HEK293T (cell line): ENCODE measurements around the gene DIAPH3.
A peak's percentile ranks its signal among the peaks of the same experiment; 100 is the strongest.
"Not testable (repeated sequence)": the region's sequence is repeated elsewhere in the genome, so short reads cannot be mapped to it uniquely, and the experiment has no call there.

Experiments
- CTCF ChIA-PET: fragments of 350-600 bp; formaldehyde crosslinking; extraction: SDS; loops from one replicate; lab custom pipeline; 2021; ENCODE audit warnings: antibody characterized with exemption, inconsistent platforms; lab: Yijun Ruan, JAX
- POLR2A ChIA-PET: fragments of 350-600 bp; formaldehyde crosslinking; extraction: SDS; loops from one replicate; lab custom pipeline; 2020; ENCODE audit warnings: antibody characterized with exemption, inconsistent platforms; lab: Yijun Ruan, JAX
- DNase-seq: peaks from one replicate; pipeline ENCODE4 v3.0.0; 2012; ENCODE audit warnings: mixed read lengths; ENCODE audit errors: extremely low spot score
- ARNT ChIP-seq: fragments of 450-650 bp; IDR thresholded peaks from 2 replicates; pipeline ENCODE4 v1.6.1; 2017; ENCODE audit warnings: mild to moderate bottlenecking
- BHLHE40 ChIP-seq: fragments of 450-650 bp; IDR thresholded peaks from 2 replicates; pipeline ENCODE4 v1.6.1; 2016; ENCODE audit warnings: mild to moderate bottlenecking, moderate library complexity, borderline replicate concordance
- CTBP1 ChIP-seq: fragments of 450-650 bp; IDR thresholded peaks from 2 replicates; pipeline ENCODE4 v1.6.1; 2016; ENCODE audit warnings: borderline replicate concordance
- ELF4 ChIP-seq: fragments of 450-650 bp; IDR thresholded peaks from 2 replicates; pipeline ENCODE4 v1.6.1; 2017; ENCODE audit warnings: antibody characterized with exemption
- FOXA1 ChIP-seq: fragments of 450-650 bp; IDR thresholded peaks from 2 replicates; pipeline ENCODE4 v1.6.1; 2016; ENCODE audit warnings: mild to moderate bottlenecking
- FOXK2 ChIP-seq: fragments of 450-650 bp; IDR thresholded peaks from 2 replicates; pipeline ENCODE4 v1.6.1; 2016; ENCODE audit warnings: mild to moderate bottlenecking
- FOXM1 ChIP-seq: fragments of 450-650 bp; IDR thresholded peaks from 2 replicates; pipeline ENCODE4 v1.6.1; 2017; ENCODE audit warnings: mild to moderate bottlenecking, borderline replicate concordance
- HDGF ChIP-seq: fragments of 450-650 bp; IDR thresholded peaks from 2 replicates; pipeline ENCODE4 v1.6.1; 2017; ENCODE audit warnings: antibody characterized with exemption, borderline replicate concordance
- L3MBTL2 ChIP-seq: fragments of 450-650 bp; conservative IDR thresholded peaks from 2 replicates; pipeline ENCODE4 v1.6.1; 2016; ENCODE audit warnings: mild to moderate bottlenecking
- LEF1 ChIP-seq: fragments of 450-650 bp; IDR thresholded peaks from 2 replicates; pipeline ENCODE4 v1.6.1; 2017; ENCODE audit warnings: mild to moderate bottlenecking, borderline replicate concordance
- NFRKB ChIP-seq: fragments of 450-650 bp; IDR thresholded peaks from 2 replicates; pipeline ENCODE4 v1.6.1; 2016; ENCODE audit warnings: mild to moderate bottlenecking, moderate library complexity
- PKNOX1 ChIP-seq: fragments of 450-650 bp; IDR thresholded peaks from 2 replicates; pipeline ENCODE4 v1.6.1; 2016
- SP1 ChIP-seq: fragments of 450-650 bp; IDR thresholded peaks from 2 replicates; pipeline ENCODE4 v1.6.1; 2017
- SUZ12 ChIP-seq: fragments of 450-650 bp; IDR thresholded peaks from 2 replicates; pipeline ENCODE4 v1.6.1; 2016; ENCODE audit warnings: mild to moderate bottlenecking
- TARDBP ChIP-seq: fragments of 450-650 bp; IDR thresholded peaks from 2 replicates; pipeline ENCODE4 v1.6.1; 2016
- ZNF384 ChIP-seq: fragments of 450-650 bp; IDR thresholded peaks from 2 replicates; pipeline ENCODE4 v1.6.1; 2016

DIAPH3 gene

GRCh38 chr13:60093425-60094019, 70.2 kb downstream of the DIAPH3 start:
- DNase-seq, result no peak
- CTCF ChIA-PET, result no interaction called here
- POLR2A ChIA-PET, result no interaction called here
- TF ChIP-seq ELF4 (no peak), PKNOX1 (peak; percentile 35; the same call in 1 of the 2 replicates), ZNF384 (no peak), HDGF (no peak), LEF1 (no peak), NFRKB (no peak)

GRCh38 chr13:60091573-60091972, 72.2 kb downstream of the DIAPH3 start:
- ChIA-PET CTCF (no interaction called here), POLR2A (no interaction called here)
- TF ChIP-seq FOXA1 (no peak), ZNF384 (no peak), ELF4 (no peak), FOXK2 (no peak), CTBP1 (no peak), PKNOX1 (no peak), LEF1 (no peak), TARDBP (no peak), FOXM1 (no peak), NFRKB (no peak), BHLHE40 (no peak), HDGF (no peak), ARNT (no peak), L3MBTL2 (no peak), SP1 (no peak), SUZ12 (no peak)
- no peak for DNase-seq

DNA sequence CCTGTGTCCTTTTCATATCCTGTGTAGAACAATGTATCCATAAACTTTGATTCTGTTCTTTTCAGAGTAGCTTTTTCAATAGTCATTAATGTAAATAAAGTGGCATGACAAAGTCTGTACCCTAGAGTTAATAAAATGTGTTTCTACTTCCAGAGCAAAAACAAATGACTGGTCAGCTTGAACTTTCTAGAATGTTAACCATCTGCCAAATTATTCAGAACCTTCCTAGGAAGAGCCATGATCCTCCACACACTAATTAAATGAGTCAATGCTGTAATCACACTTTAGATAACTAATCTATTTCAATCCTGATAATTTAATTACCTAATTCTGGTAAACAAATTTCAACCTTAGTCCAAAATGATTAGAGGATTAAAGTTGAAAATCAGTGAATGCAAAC, 73.2 kb downstream of the DIAPH3 start:
- TF ChIP-seq ARNT, result no peak
- no peak for TF ChIP-seq SP1
- TF ChIP-seq L3MBTL2, result no peak
- no peak for TF ChIP-seq PKNOX1
- TF ChIP-seq LEF1, result no peak
- TF ChIP-seq ZNF384, result no peak
- TF ChIP-seq HDGF, result no peak
- no peak for TF ChIP-seq NFRKB
- TF ChIP-seq SUZ12, result no peak
- no peak for TF ChIP-seq ELF4
- no peak for TF ChIP-seq FOXK2
- no peak for TF ChIP-seq CTBP1
- no peak for TF ChIP-seq FOXM1
- TF ChIP-seq TARDBP, result no peak
- no peak for DNase-seq
- POLR2A ChIA-PET, result no interaction called here
- CTCF ChIA-PET, result no interaction called here

GRCh38 chr13:60083780-60084179, 79.9 kb downstream of the DIAPH3 start:
- DNase-seq, POLR2A ChIA-PET, CTCF ChIA-PET: not testable (repeated sequence)

DNA sequence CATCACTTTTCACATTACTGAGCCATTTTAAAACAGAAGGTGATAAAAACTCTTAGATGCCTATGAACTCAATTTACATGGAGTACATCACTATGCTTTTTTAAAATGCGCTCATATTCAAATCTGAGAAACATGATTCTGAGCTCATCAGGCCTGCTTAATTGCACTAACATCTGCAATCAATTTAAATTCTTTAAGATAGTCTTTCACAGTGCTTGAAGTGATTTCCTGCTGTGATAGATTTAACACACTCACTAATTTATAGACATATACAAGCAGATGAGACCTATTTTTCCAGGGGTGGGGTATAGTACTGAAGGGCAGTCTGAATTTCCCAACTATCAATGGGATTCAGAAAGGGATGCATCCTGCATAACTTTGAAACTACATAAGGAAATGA, 82.9 kb downstream of the DIAPH3 start:
- no peak for DNase-seq
- POLR2A ChIA-PET, result no interaction called here

GRCh38 chr13:60078226-60078625, 85.5 kb downstream of the DIAPH3 start:
- ChIA-PET CTCF (no interaction called here), POLR2A (no interaction called here)
- DNase-seq, result no peak
- TF ChIP-seq TARDBP, result no peak
- no peak for TF ChIP-seq L3MBTL2
- no peak for TF ChIP-seq FOXK2
- no peak for TF ChIP-seq NFRKB
- no peak for TF ChIP-seq CTBP1

More for the DNA sequence above, 82.9 kb downstream of the DIAPH3 start:
- CTCF ChIA-PET, result interaction anchor here (0.6 kb wide), 1 partner anchor 397 kb away, joined by 4 read pairs; no protein-coding TSS in a partner anchor
- TF ChIP-seq PKNOX1 (no peak), ELF4 (no peak), SP1 (no peak)

DNA sequence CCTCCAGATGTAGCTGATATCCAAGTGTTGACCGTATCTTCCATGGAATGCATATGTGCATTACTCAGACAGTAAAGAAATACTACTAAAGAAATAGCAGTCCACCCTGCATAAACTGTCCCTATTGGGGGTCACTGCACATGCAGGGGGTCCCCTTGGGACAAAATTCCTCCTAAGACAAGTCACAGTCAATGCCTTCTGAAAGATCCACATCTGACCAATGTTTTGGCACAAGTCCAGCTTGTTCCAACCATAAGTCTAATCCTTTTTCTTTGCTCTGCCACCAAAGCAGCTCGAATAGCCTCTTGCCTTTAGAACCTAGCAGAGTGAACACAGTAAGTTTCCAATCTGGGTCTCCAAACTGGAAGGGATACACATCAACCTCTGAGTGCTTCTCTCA, 87.9 kb downstream of the DIAPH3 start:
- CTCF ChIA-PET, result no interaction called here
- POLR2A ChIA-PET, result no interaction called here

More for the DNA sequence above, 87.9 kb downstream of the DIAPH3 start:
- no peak for DNase-seq
- no peak for TF ChIP-seq ELF4
- no peak for TF ChIP-seq FOXA1
